GM21825 (cell line): ENCODE data around the gene PTPN4.
"Not testable (repeated sequence)": the region's sequence is repeated elsewhere in the genome, so short reads cannot be mapped to it uniquely, and the experiment has no call there.

Experiments
- ATAC-seq: cut with Tn5 transposase; IDR thresholded peaks from one replicate; pipeline ENCODE4 v1.9.1; 2021; ENCODE audit warnings: mild to moderate bottlenecking, moderate library complexity; ENCODE audit not compliant: unreplicated experiment

The PTPN4 gene

DNA sequence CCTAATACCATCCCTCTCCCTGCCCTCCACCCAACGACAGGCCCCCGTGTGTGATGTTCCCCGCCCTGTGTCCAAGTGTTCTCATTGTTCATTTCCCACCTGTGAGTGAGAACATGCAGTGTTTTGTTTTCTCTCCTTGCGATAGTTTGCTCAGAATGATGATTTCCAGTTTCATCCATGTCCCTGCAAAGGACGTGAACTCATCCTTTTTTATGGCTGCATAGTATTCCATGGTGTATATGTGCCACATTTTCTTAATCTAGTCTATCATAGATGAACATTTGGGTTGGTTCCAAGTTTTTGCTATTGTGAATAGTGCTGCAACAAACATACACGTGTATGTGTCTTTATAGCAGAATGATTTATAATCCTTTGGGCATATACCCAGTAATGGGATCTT is 44.7 kb downstream of the PTPN4 start:
- ATAC-seq = not testable (repeated sequence)

DNA sequence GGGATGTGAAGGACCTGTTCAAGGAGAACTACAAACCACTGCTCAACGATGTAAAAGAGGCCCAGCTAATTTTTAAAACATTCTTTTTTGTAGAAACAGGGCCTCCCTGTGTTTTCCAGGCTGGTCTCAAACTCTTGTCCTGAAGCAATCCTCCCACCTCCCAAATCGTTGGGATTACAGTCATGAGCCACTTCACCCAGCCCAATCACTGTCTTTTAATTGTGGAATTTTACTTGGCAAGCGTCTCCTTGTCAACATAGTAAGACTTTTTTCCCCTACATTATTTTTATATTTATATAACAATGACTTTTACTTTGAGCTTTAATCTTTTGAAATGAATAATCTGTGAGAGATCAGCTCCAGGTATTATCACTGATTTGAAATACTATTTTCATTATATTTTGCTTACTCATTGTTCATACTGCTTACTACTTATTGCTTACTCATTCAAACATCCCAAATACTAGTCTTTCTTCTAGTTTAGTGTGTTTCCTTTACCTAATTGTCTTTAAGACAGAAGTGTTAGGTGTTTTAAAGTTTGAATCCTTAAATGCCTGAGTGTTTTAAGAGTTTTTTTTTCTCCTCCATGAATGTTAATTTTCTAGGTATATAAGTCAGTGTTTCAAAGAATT is 48.9 kb downstream of the PTPN4 start:
- no peak for ATAC-seq

DNA sequence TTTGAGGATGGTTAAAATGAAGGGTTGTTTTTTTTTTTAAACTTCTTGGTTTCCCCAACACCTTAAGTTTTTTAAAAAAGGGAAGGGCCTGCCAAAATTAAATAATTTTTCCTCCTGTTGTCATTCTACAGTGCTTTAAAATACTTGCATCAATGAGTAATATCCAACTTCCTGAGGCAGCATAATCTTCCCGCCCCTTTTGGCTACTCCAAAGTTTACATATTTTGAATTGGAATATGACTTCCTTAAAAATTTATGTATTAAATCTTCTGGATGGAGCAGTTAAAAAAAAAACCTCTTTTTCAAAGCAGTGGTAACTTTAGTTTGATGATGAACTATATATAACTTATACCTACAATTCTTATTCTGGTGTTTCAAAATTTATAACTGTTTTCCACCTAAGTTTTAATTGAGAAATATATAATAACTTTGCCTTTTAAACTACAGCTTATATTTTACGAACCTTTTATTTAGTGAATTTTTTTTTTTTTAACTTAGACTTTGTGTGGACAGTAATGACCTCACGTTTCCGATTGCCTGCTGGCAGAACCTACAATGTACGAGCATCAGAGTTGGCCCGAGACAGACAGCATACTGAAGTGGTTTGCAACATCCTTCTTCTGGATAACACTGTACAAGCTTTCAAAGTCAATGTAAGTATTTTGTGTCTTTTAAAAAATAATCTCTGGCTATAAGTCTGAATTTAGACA is 49.8 kb downstream of the PTPN4 start:
- ATAC-seq = no peak

GRCh38 chr2:119810049-119810630 is 50.4 kb downstream of the PTPN4 start:
- ATAC-seq = no peak

DNA sequence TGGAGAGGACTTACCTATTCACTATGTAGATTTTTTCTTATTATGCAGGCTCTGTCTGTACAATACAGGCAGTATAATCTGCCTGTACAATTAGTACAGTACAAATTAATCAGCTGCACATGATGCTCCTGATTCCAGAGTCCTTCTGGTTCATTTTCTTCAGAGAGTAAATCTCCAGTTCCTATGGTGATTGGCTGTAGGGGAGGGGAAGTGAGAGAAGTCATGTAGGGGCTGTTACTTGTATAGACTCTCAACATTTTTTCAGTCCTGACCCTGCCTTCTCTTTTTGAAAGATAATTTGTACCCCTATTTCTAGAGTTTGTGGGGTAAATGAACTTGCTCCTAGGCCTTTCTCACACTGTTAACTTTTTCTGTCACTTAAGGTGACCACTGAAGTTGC is 54.5 kb downstream of the PTPN4 start:
- ATAC-seq = no peak

DNA sequence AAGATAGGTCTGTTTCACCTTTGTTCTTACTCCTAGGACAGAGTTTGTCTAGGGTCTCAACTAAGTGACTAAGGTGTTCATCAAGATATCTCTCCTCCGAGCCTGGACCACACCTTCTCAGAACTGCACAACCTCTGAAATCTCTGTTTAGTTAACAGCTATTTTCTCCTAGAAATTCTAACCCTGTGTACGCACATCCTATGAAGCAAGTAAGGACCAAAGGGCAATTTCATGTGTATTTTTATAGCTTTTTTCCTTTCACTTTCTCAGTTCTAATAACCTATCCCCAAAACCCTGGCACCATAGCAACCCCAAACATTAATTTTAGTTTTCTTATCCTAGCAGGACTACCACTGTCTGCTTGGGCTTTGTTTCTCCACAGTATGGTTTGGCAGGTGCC is 59.1 kb downstream of the PTPN4 start:
- no peak for ATAC-seq

DNA sequence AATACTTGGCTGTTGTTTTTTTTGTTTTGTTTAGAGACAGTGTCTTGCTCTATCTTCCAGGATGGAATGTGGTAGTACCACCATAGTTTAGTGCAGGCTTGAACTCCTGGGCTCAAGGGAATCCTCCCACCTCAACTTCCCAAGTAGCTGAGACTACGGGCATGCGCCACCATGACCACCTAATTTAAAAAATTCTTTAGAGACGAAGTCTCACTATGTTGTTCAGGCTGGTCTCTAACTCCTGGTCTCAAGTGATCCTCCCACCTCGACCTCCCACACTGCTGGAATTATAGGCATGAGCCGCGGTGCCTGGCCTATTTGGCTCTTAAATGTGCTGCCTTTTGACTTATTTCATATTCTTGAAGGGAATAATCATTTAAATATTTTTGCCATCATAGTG is 60.1 kb downstream of the PTPN4 start:
- no peak for ATAC-seq

DNA sequence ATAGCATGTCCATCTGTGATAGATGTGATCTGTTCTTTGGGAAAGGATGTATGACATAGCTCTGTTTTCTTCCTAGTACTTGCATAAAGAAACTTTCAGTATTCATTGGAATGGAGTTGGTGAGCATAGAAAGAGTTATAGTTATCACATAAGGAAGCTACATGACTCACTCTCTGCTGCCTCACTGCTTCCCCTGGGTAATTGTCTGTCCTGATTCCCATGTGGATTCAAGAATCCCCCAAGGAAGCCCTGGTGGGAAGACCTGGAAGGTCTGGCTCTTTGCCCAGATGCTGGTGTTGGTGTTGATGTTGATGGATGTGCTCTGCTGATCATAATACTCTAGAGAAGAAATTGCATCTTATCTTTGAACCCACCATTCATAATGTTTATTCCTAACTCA is 60.6 kb downstream of the PTPN4 start:
- no peak for ATAC-seq

DNA sequence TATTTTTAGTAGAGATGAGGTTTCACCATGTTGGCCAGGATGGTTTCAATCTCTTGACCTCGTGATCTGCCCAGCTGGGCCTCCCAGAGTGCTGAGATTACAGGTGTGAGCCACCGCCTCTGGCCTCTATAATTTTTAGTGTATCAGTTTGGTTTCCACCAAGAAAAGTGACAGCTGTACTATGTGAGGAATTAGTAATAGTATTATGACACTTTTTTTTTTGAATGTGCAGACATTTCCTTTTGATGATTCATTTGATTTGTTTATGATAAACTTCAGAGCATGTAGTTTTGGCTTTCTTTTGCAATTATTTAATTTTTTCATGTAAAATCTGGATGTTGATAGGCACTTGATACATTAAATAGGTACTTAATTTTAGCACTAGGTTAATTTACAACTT is 61.5 kb downstream of the PTPN4 start:
- ATAC-seq = no peak

- no peak for ATAC-seq
These were observed 64.1 kb downstream of the PTPN4 start for GRCh38 chr2:119823734-119824334.

- ATAC-seq = no peak
These were observed 66.7 kb downstream of the PTPN4 start for GRCh38 chr2:119826370-119826961.

- ATAC-seq = no peak
These were observed 68.3 kb downstream of the PTPN4 start for GRCh38 chr2:119827866-119828507.

DNA sequence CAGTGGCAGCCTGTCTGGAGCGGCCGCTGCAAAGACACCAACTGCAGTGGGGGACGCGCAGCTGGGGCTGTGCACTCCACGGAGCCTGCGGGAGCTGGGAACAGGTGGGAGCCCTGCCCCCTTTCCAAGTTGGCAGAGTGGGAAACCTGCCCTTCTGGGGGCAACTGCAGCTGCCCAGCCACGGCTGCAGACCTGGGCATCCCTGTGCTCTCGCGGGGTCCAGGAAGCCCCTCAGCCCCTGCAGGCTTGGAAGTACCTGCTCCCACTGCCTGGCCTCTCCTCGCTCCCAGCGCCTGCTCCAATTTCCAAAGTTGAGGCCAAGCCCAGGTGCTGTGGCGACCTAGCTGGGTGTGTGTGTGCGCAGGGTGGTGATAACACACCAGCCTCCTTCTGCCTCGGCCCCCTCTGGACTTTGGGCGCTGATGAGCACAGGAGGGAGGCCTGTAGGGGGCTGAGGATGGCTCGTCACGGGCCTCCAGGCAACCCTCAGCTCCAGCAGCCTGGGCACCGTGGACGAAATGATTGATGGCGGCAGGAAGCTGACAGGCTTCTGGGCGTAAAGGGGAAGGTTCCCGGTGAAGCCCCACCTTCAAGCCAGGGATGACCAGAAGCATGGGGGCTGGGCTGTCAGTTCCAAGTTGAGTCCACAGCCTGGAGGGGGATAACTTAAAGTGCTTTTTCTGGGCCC is 76.9 kb downstream of the PTPN4 start:
- ATAC-seq = no peak

DNA sequence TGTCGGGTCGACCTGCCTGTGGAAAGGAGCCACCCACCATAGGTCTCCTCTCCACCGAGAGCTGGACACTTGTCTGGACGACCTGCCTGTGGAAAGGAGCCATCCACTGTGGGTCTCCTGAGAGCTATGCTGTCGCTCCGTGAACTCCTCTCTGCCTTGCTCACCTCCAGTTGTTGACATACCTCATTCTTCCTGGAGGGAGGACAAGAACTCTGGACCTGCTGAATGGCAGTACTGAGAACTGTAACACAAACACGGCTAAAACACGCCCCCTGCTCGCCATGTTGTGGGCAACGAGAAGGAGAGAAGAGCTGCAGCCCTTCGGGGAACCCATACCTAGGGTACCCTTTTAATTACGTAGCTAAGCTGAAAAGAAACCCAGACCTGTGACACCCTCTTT is 77.6 kb downstream of the PTPN4 start:
- ATAC-seq = no peak

GRCh38 chr2:119837759-119838158 is 78.0 kb downstream of the PTPN4 start:
- no peak for ATAC-seq

DNA sequence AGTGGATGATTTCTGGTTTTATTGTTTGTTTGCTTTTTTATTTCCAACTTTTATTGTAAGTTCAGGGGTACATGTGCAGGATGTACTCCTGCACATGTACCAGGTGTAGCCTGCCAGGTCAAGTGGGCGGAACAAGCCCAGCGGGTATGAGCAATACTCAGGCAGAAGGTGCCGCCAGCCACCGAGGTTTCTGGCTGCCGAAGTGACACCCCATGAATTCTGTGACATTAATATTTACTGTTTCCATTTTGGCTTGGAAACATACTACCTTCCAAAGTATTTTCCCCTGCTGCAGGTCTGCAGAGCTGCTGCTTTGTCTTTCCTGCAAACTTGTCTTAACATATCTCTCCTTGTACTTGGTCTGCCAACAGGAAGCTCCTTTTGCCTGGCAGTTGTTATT is 78.5 kb downstream of the PTPN4 start:
- ATAC-seq = no peak

DNA sequence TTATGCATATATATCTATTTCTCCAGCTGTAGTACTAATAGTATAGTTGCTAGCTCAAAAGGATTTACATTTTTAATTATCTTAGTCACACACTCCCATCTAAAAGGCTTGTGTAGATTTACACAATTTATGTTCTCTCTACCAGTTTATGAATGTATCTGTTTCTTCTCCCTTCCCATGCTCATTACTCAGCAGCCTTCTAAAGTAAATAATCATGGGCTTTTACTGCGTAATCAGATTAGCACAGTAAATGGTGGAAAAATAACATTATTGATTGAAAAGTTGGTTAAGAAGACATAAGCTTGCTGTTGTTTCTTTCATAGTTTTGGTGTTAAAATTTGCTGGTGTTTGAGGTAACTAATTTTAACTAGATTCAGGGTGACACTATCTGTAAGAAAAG is 81.8 kb downstream of the PTPN4 start:
- no peak for ATAC-seq

GRCh38 chr2:119846021-119846420 is 86.3 kb downstream of the PTPN4 start:
- no peak for ATAC-seq

- ATAC-seq = no peak
These were observed 90.3 kb downstream of the PTPN4 start for GRCh38 chr2:119849838-119850565.

- no peak for ATAC-seq
These were observed 92.5 kb downstream of the PTPN4 start for GRCh38 chr2:119852214-119852613.
